ENCODE results near the gene CCDC3.
A peak's percentile ranks its signal among the peaks of the same experiment; 100 is the strongest.

CCDC3 gene

DNA sequence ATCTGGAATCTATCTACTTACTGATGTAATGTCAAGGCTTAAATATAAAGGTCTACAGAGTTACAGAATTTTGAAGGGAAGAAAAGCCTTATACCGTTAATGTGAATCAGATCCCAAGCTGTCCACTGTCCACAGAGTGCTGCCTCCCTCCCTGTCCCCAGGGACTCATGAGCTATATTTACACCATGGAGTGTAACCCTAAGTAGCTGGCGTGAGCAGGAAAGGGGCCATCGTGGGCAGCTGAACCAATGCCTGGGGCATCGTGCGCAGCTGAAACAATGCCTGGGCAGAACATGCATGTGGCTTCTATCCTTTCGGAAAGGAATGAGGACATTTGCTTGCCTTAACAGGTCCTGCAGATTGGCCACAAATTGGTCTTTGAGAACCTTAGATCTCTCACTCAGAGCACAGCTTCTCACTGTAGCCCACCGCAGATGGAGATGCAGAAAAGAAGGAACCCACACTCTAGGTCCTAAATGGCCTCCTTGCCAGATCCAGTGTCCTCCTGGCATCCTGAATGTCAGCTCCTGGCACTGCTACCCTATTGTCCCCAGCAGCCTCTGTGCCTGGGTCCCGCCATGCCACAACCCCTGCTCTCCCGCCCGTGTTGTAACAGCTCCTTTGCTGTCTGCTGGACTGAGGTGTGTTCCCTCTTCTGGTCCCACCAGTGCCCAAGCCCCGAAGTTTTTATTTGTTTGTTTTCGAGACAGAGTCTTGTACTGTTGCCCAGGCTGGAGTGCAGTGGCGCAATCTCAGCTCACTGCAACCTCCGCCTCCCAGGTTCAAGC, 30.3 kb downstream of the CCDC3 start:
- Histone ChIP-seq H3K4me2 (0 out of 2 replicates have a peak overlapping the region, but pooled peaks have one; percentile 17), H3K27ac (no peak overlapping the region), H3K4me1 (peaks cover 16% of the 10 kb centered on the region), H3K36me3 (no peaks in the 10 kb centered on the region), H3K9ac (no peak overlapping the region), H3K9me3 (peaks cover 20% of the 10 kb centered on the region), H3K27me3 (no peaks in the 10 kb centered on the region), H3K4me3 (no peak overlapping the region), H4K20me1 (no peaks in the 10 kb centered on the region)
- no peak for TF ChIP-seq Cebpa-rat (IDR thresholded peaks at IDR 0.05)

DNA sequence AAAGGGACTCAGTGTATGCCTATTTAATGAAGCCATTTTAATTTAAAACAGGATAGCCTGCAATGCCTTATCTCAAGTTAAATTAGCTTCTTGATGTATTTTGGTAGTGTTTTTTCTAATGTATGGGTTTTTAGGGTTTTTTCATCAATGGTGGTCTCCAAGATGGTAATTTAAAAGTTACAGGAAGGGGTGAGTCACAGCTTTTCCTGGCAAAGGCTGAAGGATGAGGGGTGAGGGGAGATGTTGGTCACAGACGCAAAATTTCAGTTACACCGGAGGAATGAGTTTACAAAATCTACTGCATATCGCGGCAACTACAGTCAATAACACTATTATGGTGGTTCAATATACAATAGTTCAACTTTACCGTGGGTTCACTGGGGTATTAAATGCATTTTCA, 31.6 kb downstream of the CCDC3 start:
- Histone ChIP-seq H3K4me2 (peak overlapping the region; percentile 1; the same call in 1 of the 2 replicates), H3K27ac (no peak overlapping the region), H3K36me3 (no peaks in the 10 kb centered on the region), H4K20me1 (no peaks in the 10 kb centered on the region), H3K9me3 (peaks cover 20% of the 10 kb centered on the region), H3K27me3 (no peaks in the 10 kb centered on the region), H3K4me3 (no peak overlapping the region), H3K4me1 (peaks cover 16% of the 10 kb centered on the region), H3K9ac (no peak overlapping the region)
- no peak for TF ChIP-seq Cebpa-rat (IDR thresholded peaks at IDR 0.05)

DNA sequence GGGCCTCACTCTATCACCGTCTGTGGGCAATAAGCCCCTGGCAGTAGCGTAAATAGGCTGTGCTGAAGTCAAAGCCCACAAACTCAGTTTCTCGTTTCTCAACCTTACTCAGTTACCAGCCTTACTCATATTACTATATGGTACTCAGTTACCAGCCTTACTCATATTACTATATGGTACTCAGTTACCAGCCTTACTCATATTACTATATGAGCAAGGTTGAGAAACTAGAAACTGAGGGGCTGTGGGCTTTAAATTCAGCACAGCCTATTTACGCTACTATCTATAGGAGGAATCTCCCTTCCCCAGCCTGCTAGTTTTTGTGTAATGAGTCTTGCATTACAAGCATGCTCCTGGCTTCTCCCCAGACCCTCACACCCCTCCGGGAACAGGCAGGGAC, 35.4 kb downstream of the CCDC3 start:
- Histone ChIP-seq H3K36me3 (no peaks in the 10 kb centered on the region), H3K4me1 (peaks cover 13% of the 10 kb centered on the region), H3K9me3 (peaks cover 20% of the 10 kb centered on the region), H3K4me2 (no peak overlapping the region), H3K27ac (no peak overlapping the region), H3K27me3 (no peaks in the 10 kb centered on the region), H3K4me3 (no peak overlapping the region), H3K9ac (no peak overlapping the region), H4K20me1 (no peaks in the 10 kb centered on the region)
- TF ChIP-seq Cebpa-rat (IDR thresholded peaks at IDR 0.05) = no peak

GRCh38 chr10:12965571-12965970, 35.9 kb downstream of the CCDC3 start:
- Histone ChIP-seq H3K36me3 (no peaks in the 10 kb centered on the region), H3K4me2 (no peak overlapping the region), H3K9ac (no peak overlapping the region), H3K4me3 (no peak overlapping the region), H3K27me3 (no peaks in the 10 kb centered on the region), H3K4me1 (peaks cover 9% of the 10 kb centered on the region), H3K27ac (no peak overlapping the region), H3K9me3 (peaks cover 20% of the 10 kb centered on the region), H4K20me1 (no peaks in the 10 kb centered on the region)
- TF ChIP-seq Cebpa-rat (IDR thresholded peaks at IDR 0.05) = no peak

- Histone ChIP-seq H3K4me2 (no peak overlapping the region), H3K4me1 (no peaks in the 10 kb centered on the region), H4K20me1 (no peaks in the 10 kb centered on the region), H3K27ac (no peak overlapping the region), H3K36me3 (no peaks in the 10 kb centered on the region), H3K27me3 (no peaks in the 10 kb centered on the region), H3K9ac (no peak overlapping the region), H3K9me3 (peaks cover 24% of the 10 kb centered on the region), H3K4me3 (no peak overlapping the region)
- TF ChIP-seq Cebpa-rat (IDR thresholded peaks at IDR 0.05) = no peak
Measured at GRCh38 chr10:12962556-12962955, 39.0 kb downstream of the CCDC3 start.

- H3K4me2 ChIP-seq = no peak overlapping the region
- no peak for TF ChIP-seq Cebpa-rat (IDR thresholded peaks at IDR 0.05)
- H3K9me3 ChIP-seq = peaks cover 26% of the 10 kb centered on the region
- H3K4me3 ChIP-seq = no peak overlapping the region
- no peak overlapping the region for H3K27ac ChIP-seq
- H3K27me3 ChIP-seq = no peaks in the 10 kb centered on the region
- H3K9ac ChIP-seq = no peak overlapping the region
- no peaks in the 10 kb centered on the region for H3K4me1 ChIP-seq
- no peaks in the 10 kb centered on the region for H3K36me3 ChIP-seq
- no peaks in the 10 kb centered on the region for H4K20me1 ChIP-seq
Measured at GRCh38 chr10:12961416-12962205, 39.9 kb downstream of the CCDC3 start.

- no peaks in the 10 kb centered on the region for H3K4me1 ChIP-seq
- H3K9me3 ChIP-seq = peaks cover 27% of the 10 kb centered on the region
- H3K4me2 ChIP-seq = no peak overlapping the region
- no peak overlapping the region for H3K27ac ChIP-seq
- TF ChIP-seq Cebpa-rat (IDR thresholded peaks at IDR 0.05) = no peak
- H3K36me3 ChIP-seq = no peaks in the 10 kb centered on the region
- H3K4me3 ChIP-seq = no peak overlapping the region
- H3K9ac ChIP-seq = no peak overlapping the region
- H4K20me1 ChIP-seq = no peaks in the 10 kb centered on the region
- no peaks in the 10 kb centered on the region for H3K27me3 ChIP-seq
Measured at GRCh38 chr10:12960941-12961340, 40.6 kb downstream of the CCDC3 start.

DNA sequence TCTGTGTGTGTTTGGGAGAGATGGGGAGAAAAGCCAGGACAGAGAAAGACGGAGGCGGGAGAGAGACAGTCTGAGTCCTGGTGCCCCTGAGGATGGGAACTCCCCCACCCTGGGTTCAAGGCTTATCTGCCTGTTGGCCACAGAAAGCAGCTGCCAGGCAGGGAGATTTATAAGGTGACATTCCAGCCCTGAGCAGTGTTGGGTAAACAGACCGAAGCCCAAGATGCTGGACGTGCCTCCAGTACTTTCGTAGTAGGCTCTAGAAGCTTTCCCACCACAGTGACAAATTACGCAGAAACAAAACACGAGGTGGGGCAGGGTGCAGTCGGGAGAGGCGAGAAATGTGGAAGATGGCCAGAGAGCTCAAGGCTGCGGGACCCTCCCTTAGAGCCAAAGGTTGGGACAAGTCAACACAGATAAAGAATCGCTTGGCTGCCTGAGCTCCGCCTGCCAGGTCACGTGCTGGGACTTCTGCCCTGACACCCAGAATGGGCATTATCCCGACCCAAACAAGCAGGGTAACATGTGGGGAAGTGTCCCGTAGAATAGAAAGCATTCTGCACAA, 41.1 kb downstream of the CCDC3 start:
- Histone ChIP-seq H3K27ac (no peak overlapping the region), H3K4me3 (no peak overlapping the region), H3K9me3 (peaks cover 30% of the 10 kb centered on the region), H3K4me2 (no peak overlapping the region), H3K27me3 (no peaks in the 10 kb centered on the region), H3K36me3 (no peaks in the 10 kb centered on the region), H4K20me1 (no peaks in the 10 kb centered on the region), H3K4me1 (no peaks in the 10 kb centered on the region), H3K9ac (no peak overlapping the region)
- no peak for TF ChIP-seq Cebpa-rat (IDR thresholded peaks at IDR 0.05)

DNA sequence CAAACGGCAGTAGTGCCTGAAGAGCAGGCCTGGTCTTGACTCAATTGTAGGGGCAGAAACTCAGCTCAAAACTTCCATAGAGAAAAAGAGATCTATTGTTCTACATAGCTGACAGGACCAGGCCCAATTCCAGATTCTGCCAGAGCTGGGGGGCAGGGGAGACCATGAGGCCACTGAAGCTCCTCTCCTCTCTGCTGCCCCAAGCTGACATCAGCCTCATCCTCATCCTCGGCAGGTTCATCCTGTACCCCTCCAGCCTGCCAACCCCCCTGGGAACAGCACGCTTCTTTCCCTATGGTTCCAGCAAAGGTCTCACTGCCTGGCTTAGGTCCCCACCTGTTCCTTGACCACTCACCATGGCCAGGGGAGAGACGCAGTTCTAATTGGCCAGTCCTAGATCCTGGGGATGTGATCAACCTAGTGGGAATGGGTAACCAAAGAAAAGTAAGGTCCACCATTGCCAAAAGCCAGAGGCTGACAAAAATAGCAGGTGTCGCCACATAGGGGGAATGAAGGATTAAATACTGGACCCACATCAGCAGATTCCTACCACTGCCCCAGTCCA, 42.9 kb downstream of the CCDC3 start:
- Histone ChIP-seq H3K9me3 (peaks cover 42% of the 10 kb centered on the region), H3K9ac (no peak overlapping the region), H3K4me2 (no peak overlapping the region), H3K4me1 (no peaks in the 10 kb centered on the region), H3K36me3 (no peaks in the 10 kb centered on the region), H3K4me3 (no peak overlapping the region), H3K27me3 (no peaks in the 10 kb centered on the region), H4K20me1 (no peaks in the 10 kb centered on the region), H3K27ac (no peak overlapping the region)
- TF ChIP-seq Cebpa-rat (IDR thresholded peaks at IDR 0.05) = no peak

GRCh38 chr10:12957081-12957480, 44.4 kb downstream of the CCDC3 start:
- Histone ChIP-seq H3K9ac (no peak overlapping the region), H3K36me3 (no peaks in the 10 kb centered on the region), H3K9me3 (peaks cover 57% of the 10 kb centered on the region), H3K27me3 (no peaks in the 10 kb centered on the region), H3K4me1 (no peaks in the 10 kb centered on the region), H3K27ac (no peak overlapping the region), H3K4me3 (no peak overlapping the region), H4K20me1 (no peaks in the 10 kb centered on the region), H3K4me2 (no peak overlapping the region)
- TF ChIP-seq Cebpa-rat (IDR thresholded peaks at IDR 0.05) = no peak

All from BLaER1 (cell line).